Esophagus mucosa (tissue), 1 donor: ENCODE results near the gene TFB2M. TPM values are rescaled to one million over a fixed set of nuclear protein-coding genes. Genes with fewer than 3 reads are reported as not detected.
A peak's percentile ranks its signal among the peaks of the same experiment; 100 is the strongest.

ENCODE experiments used
- ATAC-seq: fragments of 200-7000 bp; cut with Tn5 transposase; one replicate; pipeline ENCODE4 v1.9.1; 2020
- total RNA-seq: library from RNA; stranded (reverse); gene quantifications from one replicate; pipeline ENCODE4 v1.2.4, GENCODE V29; 2023
- donor health status: DM: yes; HTN: yes; CAD: no.

Gene TFB2M
- total RNA-seq, 1 donor from 2014 or later: 8.2 TPM

GRCh38 chr1:246550402-246550801 is 15.7 kb downstream of the TFB2M start:
- ATAC-seq: no peak

- ATAC-seq: no peak
Measured at GRCh38 chr1:246549665-246550064, 16.4 kb downstream of the TFB2M start.

GRCh38 chr1:246544001-246544400 is 22.1 kb downstream of the TFB2M start:
- ATAC-seq: no peak

GRCh38 chr1:246540738-246541491 is 25.1 kb downstream of the TFB2M start:
- no peak for ATAC-seq

GRCh38 chr1:246537887-246538286 is 28.2 kb downstream of the TFB2M start:
- ATAC-seq: peak; percentile 99

GRCh38 chr1:246537441-246537840 is 28.6 kb downstream of the TFB2M start:
- ATAC-seq: no peak

- ATAC-seq: no peak
Measured at GRCh38 chr1:246534114-246534513, 31.9 kb downstream of the TFB2M start.

GRCh38 chr1:246533371-246533905 is 32.6 kb downstream of the TFB2M start:
- ATAC-seq: no peak

GRCh38 chr1:246532519-246532918 is 33.5 kb downstream of the TFB2M start:
- no peak for ATAC-seq

- ATAC-seq: no peak
Measured at GRCh38 chr1:246530482-246530881, 35.6 kb downstream of the TFB2M start.

- ATAC-seq: no peak
Measured at GRCh38 chr1:246528933-246529731, 36.9 kb downstream of the TFB2M start.

- ATAC-seq: peak; percentile 26
Measured at GRCh38 chr1:246527402-246528088, 38.5 kb downstream of the TFB2M start.

- no peak for ATAC-seq
Measured at GRCh38 chr1:246526915-246527314, 39.1 kb downstream of the TFB2M start.

- ATAC-seq: no peak
Measured at GRCh38 chr1:246526380-246526779, 39.7 kb downstream of the TFB2M start.

GRCh38 chr1:246519514-246519913 is 46.5 kb downstream of the TFB2M start:
- ATAC-seq: no peak

GRCh38 chr1:246518456-246519205 is 47.4 kb downstream of the TFB2M start:
- no peak for ATAC-seq

- ATAC-seq: no peak
Measured at GRCh38 chr1:246517391-246517790, 48.7 kb downstream of the TFB2M start.

GRCh38 chr1:246516126-246516525 is 49.9 kb downstream of the TFB2M start:
- ATAC-seq: no peak

GRCh38 chr1:246515390-246516005 is 50.6 kb downstream of the TFB2M start:
- ATAC-seq: no peak

- no peak for ATAC-seq
Measured at GRCh38 chr1:246513619-246514343, 52.3 kb downstream of the TFB2M start.

- no peak for ATAC-seq
Measured at GRCh38 chr1:246513041-246513440, 53.0 kb downstream of the TFB2M start.
